ENCODE data around the gene POLE.
"Not testable (repeated sequence)": the region's sequence is repeated elsewhere in the genome, so short reads cannot be mapped to it uniquely, and the experiment has no call there.

Gene POLE

DNA sequence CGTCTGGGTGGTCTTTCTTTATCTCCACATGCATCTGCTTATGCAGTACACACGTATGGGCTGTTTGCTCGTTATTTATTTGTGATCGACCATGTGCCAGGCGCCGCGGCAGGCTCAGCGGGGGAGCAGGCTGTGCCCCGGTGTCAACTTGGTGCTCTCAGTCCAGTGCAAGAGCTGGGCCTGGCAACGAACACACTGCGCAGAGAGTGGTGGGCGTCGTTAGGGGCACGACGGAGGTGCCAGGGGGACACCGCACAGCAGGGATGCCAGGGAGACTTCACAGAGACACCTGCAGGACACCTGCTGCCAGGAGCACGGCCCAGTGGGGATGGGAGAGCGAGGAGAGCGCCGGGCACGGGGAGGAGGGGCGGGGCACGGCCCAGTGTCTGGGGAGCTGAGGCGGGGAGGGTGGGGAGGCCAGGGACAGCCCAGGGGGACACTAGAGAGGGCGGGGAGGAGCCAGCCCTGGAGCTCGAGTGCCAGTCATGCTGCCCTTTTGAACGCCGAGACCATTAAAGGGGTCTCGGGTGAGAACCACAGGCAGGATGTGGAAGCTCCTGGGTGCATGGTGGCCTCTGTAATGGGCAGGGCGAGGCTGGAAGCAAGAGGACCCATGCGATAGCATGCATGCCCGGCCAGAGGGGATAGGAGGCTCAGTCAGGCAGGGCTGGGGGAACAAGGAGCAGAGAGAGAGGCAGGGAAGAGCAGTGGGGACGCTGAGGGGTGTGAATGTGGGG lies 76.1 kb downstream of the POLE start:
- no peak for DNase-seq

DNA sequence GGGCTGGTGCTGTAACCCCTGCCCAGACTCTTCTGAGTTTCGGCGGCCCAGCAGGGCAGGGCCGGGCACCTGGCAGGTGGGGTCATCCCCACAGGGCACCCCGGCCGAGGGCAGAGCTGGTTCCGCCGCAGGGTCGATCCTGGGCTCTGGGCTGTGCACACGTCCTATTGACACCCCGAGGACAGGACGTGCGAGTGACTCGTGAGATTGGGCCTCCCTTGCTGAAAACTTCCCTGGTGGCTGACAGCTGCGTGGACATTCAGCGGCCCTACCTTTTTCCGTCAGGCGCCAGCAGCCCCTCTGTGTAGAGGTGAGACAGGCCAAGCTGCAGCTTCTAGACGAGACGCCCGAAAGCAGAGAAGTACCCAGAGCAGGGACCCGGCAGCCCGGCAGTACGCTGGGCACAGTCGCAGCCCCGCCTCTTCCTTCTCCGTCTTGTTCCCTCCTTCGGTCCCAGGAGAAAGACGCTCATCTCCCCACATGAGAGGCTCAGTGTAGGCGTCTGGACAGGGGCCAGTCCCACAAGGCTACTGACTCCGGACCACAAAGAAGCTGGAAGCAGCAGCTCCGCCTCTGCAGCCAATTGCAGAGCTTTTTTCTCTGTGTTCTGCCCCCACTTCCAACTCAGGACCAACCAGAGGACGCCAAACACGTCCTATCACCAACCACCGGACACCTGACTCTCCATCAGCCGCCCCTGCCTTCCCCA lies 76.9 kb downstream of the POLE start, which contains the start of gene LRCOL1:
Gene LRCOL1, minus strand, starts transcription at position 532 of the 709 bp plus-strand sequence. CDS start 4,331 bp downstream, outside the sequence.
- no peak for DNase-seq

DNA sequence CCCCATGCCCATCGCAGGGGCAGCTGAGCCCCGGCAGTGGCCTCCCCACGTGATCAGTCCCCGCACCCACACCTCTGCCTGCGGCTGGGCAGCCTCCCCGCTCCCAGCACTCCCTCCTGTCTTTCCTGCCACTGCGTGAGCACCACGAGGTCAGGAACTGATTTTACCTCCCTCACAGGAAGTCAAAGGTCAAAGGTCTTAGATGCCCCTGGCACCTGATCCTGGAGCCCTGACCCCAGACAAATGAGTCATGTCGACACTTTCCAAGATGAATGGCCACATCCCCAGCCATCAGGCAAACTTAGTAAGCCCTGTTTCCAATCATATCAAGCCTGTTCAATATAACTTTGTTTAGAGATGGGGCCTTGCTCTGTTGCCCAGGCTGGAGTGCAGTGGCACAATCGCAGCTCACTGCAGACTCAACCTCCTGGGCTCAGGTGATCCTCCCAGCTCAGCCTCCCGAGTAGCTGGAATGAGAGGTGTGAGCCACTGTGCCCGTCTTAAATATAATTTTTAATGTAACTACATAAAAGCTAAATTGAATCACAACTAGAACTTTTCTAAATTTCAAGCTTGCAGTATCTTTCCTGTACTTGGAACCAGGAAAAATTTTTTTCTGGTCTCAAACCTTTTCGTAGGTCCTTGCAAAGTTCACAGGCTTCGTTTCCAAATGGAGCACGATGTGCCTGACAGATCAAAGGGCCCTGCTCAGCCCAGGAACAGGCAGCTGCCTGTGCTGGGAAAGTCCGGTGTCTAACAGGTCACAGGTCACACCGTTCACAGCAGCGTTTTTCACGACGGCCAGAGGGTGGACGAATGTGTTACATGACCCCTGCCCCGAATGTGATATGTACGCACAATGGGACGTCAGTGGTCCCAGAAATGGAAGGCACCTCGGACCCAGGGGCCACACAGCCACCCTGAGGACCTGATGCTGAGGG lies 78.6 kb downstream of the POLE start:
- no peak for DNase-seq

DNA sequence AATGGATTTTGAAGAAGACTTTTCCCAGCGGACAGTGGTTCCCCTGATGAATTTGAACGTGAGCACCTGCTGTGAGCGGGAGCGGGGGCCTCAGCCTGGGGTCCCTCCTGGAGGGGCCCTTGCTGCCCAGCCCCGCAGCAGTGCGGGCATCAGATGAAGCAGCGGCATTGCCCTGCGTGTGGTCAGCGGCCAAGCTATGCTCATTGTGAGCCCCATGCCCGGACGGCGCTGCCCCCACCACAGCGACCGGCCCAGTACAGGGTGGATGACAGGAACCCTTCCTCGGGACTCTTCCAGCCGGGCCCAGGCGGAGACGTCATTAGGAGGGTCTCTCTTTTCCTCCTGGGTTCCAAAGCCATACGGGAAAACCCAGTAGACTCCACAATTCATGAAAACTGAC lies 80.2 kb downstream of the POLE start:
- no peak for DNase-seq

DNA sequence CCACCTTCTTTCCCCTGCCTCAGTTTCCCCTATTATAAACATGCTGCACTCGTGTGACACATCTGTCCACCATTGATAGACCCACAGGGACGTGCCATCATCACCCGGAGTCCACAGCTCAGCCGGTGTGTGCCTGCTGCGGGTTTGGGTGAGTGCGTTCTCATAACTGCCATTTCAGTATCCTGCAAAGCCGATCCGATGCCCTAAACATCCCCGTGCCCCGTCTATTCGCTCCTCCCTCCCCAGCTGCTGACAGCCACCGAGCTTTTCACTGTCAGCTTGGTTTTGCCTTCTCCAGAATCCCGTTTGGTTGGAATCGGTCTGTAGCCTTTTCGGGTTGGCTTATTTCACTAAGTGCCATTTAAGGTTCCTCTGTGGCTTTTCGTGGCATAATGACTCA lies 80.7 kb downstream of the POLE start:
- no peak for DNase-seq

DNA sequence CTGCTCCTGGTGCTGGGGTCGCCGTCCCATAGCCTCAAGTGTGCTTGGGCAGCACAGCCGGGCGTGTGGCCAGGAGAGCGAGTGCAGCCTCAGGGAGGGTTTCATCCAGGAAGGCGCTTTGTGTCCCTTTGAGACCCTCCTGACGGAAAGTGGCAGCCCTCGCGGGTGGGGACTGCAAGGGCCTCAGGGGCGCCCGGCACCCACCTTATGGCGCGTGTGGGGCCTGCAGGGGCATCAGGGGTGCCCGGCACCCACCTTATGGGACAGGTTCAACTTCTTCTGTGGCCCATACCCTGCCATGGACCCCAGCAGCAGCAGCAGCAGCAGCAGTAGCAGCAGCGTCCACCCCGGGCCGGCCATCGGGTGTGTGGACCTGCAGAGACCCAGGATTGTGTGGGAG lies 81.2 kb downstream of the POLE start:
- no peak for DNase-seq

DNA sequence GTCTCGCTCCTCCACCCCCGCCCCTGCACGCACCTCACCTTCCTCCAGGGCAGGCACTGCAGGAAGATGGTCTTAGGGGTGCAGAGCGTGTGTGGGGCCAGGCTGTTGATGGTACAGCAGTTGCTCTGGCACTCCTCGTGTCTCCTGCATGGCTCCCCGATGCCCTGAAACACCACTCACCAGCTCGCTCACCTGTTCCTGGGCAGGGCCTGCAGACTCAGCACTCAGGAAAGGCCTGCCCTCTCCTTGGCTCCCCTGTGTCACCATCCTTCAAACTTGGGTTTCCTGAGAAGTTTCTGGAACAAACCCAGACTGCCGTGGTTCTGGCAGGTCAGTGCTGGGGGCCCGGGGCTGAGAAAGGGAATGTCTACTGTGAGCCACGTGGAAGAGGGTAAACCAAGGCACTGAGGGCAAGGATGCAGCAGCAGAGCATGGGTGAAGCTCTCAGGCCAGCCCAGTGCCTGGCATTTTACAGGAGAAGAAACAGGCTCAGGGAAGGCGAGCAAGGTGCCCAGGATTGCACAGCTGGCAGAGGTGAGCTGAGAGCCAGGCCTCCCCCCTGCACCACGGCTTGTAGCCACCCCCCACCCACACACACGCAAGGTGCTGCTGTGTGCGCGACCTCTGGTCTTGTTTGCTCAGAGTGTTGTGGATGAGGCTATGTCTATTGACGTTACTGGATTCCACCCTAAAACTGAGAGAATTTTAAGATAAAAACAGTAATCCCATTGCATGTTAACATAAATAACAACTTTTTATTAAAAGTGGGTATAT lies 82.3 kb downstream of the POLE start:
- DNase-seq: no peak

DNA sequence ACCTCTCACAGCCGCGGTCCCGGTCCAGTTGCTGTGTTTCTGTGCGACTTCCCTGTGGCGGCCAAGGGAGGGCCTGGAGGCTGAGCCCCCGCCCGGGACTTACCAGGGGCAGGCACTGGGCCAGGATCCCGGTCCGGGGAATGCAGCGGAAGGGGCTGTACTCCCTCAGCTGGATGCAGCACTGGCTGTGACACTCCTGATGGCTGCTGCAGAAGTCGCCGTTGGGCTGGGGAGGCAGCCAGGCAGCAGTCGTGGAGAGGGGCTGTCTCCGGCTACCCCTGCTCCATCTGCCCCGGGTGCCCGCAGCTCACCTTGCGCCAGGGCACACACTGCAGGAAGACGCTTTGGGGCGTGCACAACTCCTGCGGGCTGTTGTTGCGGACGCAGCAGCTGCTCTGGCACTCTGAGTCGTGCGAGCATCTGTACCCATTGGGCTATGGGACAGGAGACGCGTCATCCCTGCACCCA lies 83.0 kb downstream of the POLE start:
- DNase-seq: no peak

DNA sequence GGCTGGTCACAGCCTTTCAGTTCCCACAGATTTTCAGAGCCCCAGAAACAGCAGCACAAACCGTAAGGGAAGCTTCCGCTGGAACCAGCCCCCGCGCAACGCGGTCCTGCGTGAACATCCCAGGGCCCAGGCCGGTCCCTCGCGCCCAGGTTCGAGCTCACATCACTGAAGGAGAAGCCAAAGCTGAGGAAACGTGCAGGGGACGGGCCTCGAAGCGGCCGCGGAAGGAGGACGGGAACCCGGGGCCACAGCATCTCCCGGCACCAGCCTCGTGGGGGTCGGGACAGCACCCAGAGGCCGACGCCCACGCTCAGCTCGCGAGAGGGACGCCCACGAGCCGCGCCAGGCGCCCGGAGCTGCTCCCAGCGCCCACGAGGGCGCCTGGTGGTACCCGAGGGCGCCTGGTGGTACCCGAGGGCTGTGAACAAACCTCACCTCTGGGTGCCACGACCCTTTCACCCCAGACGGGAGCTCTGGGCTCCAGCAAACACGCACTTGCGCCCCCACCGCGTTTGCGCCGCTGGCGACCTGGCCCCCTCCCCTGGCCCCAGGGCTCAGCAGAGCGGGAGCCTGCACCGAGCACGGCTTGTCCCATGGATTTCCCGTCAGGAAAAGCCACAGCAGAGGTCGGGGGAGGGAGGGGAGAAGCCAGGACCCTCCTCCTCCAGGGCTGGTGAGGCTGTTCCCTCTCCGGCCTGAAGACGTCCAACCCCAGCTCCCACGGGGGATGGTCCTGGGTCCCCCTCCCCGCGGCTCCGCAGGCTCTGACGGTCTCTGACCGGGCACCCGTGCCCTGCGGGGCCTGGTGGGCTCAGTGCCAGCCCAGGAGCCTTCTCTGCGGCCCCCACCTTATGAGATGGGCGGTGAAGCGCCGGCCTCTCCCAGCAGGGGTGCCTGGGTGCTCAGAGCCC lies 83.6 kb downstream of the POLE start:
- no peak for DNase-seq

DNA sequence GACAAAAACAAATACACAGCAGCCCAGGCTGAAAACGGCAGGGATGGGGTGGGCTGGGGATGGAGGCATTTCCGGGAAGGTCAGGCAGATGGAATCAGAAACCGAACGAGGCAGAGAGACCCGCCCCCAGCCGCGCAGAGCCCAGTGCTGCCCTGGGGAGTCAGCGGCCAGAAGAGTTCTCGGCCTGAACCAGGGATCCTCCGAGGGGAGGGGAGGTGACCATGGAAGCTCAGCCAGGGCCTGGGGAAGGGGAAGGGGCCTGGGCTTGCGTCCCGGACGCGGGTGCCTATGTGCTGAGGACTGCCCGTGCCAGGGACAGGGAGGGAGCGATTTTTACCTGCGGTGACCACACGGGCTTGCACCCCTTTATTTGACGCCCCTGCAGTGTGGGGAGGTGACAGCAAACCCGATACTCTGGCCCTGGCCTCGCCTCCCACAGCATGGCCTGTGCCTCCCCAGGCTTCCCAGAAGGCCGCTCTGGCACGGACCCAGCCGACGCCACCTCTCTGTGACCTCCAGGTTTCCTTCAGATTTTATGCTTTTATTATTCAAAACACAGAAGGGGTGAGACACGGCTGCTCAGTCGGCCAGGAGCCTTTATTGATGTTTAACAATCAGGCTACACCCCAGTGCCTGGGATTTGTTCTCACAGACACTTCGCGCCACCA lies 84.4 kb downstream of the POLE start:
- DNase-seq: no peak

DNA sequence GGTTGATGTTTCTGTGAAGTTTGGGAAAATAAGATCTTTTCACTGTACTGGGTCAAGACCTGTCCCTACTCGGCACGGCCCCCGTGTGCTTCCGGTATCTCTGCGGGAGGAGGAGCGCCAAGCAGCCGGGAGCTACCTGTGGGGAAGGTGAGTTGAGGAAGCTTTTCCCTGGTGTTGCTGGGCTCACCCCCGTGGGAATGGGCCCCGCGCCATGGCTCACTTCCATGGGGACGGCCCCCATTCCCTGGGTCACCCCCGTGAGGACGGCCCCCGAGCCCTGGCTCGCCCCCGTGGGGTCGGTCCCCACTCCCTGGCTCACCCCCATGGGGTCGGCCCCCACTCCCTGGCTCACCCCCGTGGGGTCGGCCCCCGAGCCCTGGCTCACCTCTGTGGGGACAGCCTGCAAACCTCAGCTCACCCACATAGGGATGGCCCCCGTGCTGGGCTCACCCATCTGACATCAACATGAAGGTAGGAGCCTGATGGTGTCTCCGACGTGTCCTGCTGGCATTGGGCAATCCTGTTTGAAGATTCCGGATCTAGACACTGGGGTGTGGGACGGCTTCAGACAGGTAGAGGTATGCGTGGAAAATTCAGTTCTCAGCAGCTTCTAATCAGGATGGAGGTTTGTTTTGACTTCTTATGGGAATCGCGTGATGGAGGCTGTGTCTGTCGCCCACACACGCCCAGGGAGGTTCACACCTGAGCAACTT lies 85.8 kb downstream of the POLE start:
- DNase-seq: no peak

DNA sequence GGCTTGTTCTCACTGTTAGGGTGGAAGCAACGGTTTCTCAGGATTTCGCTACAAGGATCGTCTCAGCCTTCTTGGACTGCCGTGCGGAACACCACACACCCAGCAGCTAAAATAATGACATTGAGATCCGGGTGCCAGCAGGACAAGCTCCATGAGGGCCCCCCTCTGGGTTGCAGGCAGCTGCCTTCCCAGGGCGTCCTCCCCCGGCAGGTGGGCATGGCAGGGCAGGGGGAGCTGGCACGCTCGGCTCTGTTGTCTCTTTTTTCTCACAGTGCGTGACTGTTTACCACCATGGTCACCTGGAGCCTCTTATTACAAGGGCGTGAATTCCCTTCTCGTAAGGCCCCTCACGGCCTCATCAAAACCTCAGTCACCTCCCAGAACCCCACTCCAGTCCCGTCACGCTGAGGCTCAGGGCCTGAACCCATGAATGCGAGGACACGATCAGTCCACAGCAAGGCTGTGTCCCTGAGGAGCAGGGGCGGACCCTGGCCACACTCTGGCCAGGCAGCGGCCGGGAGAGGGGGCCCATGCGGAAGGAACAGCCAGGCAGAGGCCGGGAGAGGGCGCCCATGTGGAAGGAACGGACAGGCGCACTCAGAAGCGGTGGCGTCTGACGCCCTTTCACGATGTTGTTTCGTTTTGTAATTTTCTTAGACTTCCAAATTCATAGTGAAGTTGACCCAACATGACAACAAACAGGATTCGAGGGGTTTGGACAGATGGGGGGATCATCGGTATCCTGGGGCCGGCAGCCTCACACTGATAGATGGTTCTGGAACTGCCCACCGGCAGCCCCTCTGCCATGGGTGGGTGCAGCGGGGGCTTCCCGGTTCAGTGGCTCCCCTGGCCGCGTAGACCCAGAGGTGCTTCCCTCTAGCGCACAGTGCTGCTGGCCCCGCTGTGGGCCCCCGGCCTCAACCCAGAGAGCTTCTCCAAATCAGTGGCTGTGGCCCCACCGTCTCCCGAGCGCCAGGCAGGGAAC lies 86.8 kb downstream of the POLE start:
- DNase-seq: no peak

DNA sequence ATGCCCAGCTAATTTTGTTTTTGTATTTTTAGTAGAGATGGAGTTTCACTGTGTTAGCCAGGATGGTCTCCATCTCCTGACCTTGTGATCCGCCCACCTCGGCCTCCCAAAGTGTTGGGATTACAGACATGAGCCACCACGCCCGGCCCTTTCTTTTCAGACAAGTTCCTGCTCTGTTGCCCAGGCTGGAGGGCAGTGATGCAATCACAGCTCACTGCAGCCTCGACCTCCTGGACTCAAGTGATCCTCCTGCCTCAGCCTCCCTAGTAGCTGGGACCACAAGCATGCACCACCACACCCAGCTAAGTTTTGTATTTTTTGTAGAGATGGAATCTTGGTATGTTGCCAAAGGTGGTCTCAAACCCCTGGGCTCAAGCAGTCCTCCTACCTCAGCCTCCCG lies 87.6 kb downstream of the POLE start:
- not testable (repeated sequence) for DNase-seq

DNA sequence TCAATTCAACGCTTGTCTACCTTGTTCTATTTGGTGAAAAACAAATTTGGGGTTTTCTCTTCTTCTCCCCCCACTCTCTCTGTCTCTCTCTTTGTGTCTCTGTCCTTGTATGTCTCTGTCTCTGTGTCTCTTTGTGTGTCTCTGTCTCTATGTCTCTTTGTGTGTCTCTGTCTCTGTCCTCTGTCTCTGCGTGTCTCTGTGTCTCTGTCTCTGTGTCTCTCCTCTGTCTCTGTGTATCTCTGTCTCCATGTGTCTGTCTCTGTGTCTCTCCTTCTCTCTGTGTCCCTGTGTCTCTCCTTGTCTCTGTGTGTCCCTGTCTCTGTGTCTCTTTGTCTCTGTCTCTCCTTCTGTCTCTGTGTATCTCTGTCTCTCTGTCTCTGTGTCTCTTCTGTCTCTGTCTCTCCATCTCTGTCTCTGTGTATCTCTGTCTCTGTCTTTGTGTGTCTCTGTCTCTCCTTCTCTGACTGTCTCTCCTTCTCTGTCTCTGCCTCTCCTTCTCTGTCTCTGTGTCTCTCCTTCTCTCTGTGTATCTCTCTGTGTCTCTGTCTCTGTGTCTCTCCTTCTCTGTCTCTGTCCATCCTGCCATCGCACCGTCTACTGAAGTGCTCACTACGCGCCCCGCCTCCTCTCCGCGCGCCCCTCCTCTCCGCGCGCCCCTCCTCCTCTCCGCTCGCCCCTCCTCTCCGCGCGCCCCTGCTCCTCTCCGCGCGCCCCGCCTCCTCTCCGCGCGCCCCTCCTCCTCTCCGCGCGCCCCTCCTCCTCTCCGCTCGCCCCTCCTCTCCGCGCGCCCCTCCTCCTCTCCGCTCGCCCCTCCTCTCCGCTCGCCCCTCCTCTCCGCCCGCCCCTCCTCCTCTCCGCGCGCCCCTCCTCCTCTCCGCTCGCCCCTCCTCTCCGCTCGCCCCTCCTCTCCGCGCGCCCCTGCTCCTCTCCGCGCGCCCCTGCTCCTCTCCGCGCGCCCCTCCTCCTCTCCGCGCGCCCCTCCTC lies 89.5 kb downstream of the POLE start:
- no peak for DNase-seq

DNA sequence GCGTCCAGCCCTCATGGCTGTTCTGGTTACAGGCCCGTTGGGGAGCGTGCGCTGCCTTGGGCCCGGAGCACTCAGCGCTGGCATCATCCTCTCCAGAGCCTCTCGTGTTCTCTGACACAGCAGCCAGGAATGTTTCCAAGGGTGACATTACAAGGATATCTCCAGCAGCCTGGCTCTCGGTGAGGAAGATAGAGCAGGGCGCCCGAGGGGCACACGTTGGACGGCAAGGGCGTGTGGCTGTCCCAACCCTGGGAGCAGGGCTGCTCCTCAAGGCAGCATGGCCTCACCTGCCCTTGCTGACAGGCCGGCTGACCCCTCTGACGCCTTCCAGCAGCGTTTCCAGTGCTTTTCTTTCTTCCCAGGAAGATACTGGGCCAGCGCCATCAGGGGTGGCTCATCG lies 91.1 kb downstream of the POLE start:
- DNase-seq: no peak

DNA sequence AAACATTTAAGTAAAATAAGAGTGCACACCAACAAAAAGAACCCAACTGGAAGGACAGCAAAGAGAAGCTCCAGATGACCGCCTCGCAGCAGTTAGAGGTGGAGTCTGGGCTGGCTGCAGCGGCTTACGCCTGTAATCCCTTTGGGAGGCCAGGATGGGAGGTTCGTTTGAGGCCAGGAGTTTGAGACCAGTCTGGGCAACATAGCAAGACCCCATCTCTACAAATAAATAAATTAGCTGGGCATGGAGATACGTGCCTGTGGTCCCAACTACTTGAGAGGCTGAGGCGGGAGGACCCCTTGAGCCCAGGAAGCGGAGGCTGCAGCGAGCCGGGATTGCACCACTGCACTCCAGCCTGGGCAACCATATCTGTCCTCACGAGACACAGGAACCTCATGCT lies 92.0 kb downstream of the POLE start:
- DNase-seq: no peak

DNA sequence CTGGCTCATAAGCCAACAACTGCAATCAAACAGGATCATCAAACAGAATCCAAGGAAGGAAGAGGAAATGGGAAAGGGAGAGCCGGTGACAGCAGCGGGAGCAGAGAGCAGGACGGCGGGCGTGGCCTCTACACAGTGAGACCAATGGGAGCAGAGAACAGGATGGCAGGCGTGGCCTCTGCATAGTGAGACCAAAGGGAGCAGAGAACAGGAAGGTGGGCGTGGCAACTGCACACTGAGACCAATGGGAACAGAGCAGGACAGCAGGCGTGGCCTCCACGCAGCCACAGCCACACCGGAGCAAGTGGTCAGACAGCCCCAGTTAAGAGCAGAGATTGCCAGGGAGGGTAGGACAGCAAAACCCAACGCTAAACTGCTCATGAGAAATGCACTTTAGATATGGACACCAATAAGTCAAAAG lies 93.2 kb downstream of the POLE start:
- DNase-seq: peak; percentile 23

DNA sequence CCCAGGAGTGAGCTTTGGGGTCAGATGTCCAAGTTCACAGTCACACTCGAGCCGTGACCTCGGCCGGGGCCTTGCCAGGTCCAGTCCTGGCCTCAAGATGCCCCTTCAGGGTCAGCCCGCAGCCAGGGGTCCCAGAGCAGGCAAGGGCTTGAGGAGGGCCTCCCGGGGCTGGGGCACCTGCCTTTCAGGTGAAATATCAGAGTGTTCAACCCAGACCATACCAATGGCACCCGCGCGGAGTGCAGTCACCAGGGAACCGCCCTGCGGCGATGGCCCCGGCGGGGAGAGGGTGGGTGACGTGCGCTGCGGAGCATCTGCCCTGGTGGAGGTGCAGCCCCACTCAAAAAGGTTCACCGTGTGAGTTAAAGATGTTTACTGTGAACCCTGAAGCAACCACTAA lies 93.6 kb downstream of the POLE start:
- DNase-seq: no peak
